Vagina (tissue), 2 donors: Measurements from ENCODE around the gene NTM. TPM values are rescaled to one million over a fixed set of nuclear protein-coding genes. Genes with fewer than 3 reads are reported as not detected.

Experiments
- DNase-seq, 2 donors: peaks; one replicate each; pipeline ENCODE4 v3.0.0-alpha.2; 2017; ENCODE audit errors: extremely low spot score in 2 of 2
- H3K27ac ChIP-seq: fragments of 200-600 bp; sonication (generic); one replicate; pipeline ENCODE4 v1.5.1; 2019
- H3K27me3 ChIP-seq: fragments of 200-600 bp; sonication (generic); one replicate; pipeline ENCODE4 v1.5.1; 2019
- H3K36me3 ChIP-seq, 2 donors: fragments of 200-600 bp; sonication (generic); one replicate each; pipeline ENCODE4 v1.5.1; 2017 to 2019
- H3K4me1 ChIP-seq: fragments of 200-600 bp; sonication (generic); one replicate; pipeline ENCODE4 v1.5.1; 2019
- H3K4me3 ChIP-seq, 2 donors: fragments of 200-600 bp; sonication (generic); 1 replicate in 1 of 2; 2 replicates in 1 of 2; pipeline ENCODE4 v1.5.1; 2016 to 2019
- H3K9me3 ChIP-seq: fragments of 200-600 bp; sonication (generic); one replicate; pipeline ENCODE4 v1.5.1; 2019
- POLR2A ChIP-seq, 2 donors: fragments of 450-650 bp; IDR thresholded peaks; one replicate each; pipeline ENCODE4 v1.6.1; 2017; ENCODE audit warnings: antibody characterized with exemption in 2 of 2, mild to moderate bottlenecking in 2 of 2, moderate library complexity in 2 of 2
- POLR2AphosphoS5 ChIP-seq, 2 donors: sonication (generic); formaldehyde crosslinking; IDR thresholded peaks; one replicate each; pipeline ENCODE4 v1.9.0; 2017; ENCODE audit warnings: antibody characterized with exemption in 2 of 2, mild to moderate bottlenecking in 2 of 2, low read depth in 1 of 2; ENCODE audit not compliant: insufficient read depth in 1 of 2
- intact Hi-C: fragments of 100-400 bp; cut with DNase I; formaldehyde crosslinking; loops from one replicate; pipeline ENCODE4 v1.15.1; 2023
- total RNA-seq: library from RNA; depleted of rRNA; stranded (reverse); fragments of >200 nt; gene quantifications from one replicate; pipeline ENCODE4 v1.2.3, GENCODE V29; 2016
- TF ChIP-seq, protein P1 (sequence below), 3 experiments: fragments of 450-650 bp in 2 of 3; fragments of 200-600 bp in 1 of 3; sonication (generic) in 1 of 3; IDR thresholded peaks; one replicate each; pipeline ENCODE4 v1.5.1; 2017 to 2019; ENCODE audit warnings: antibody characterized with exemption in 3 of 3, mild to moderate bottlenecking in 2 of 3, moderate library complexity in 2 of 3

The NTM gene
- total RNA-seq, 1 donor from 2014 or later = 4.2 TPM

DNA sequence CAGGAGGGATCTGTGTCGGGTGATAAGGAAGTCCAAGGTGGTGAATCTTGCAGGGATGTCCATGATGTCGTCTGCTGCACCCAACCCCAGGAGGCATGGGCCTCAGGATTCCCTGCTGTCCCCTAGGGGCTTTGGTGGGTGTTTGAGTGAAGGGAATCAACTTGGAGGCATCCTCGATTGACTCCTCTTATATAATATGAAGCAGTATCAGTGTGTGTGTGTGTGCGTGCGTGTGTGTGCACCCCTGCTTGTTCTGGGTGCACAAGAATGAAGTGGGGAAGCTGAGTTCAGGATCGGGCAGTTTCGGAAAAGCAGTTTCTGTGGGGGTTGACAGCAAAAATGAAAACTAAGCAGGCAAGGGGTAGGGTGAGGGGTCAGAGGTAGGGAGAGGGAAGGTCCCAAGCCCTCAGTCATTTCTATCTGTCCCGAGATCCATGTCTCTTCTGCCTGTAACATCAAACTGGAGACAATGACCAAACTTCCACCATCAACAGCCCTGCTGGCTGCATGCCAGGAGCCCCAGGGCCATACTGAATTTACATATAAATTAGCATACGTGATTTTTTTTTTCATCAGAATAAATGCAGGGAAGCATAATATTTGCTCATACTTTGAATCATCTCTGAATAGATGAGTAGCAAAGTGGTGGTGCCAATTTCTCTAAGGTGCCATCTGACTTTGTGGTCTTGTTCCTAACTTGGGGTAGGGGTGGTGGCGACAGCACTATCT, 2.0 kb downstream of the NTM start:
- intact Hi-C loops = no loop called here
- Histone ChIP-seq H3K9me3 (no peaks in the 10 kb centered on the region), H3K4me3 (no peak overlapping the region), H3K36me3 (no peaks in the 10 kb centered on the region), H3K4me1 (peaks cover 15% of the 10 kb centered on the region), H3K27ac (no peak overlapping the region), H3K27me3 (no peaks in the 10 kb centered on the region)
- TF ChIP-seq, protein P1, sequence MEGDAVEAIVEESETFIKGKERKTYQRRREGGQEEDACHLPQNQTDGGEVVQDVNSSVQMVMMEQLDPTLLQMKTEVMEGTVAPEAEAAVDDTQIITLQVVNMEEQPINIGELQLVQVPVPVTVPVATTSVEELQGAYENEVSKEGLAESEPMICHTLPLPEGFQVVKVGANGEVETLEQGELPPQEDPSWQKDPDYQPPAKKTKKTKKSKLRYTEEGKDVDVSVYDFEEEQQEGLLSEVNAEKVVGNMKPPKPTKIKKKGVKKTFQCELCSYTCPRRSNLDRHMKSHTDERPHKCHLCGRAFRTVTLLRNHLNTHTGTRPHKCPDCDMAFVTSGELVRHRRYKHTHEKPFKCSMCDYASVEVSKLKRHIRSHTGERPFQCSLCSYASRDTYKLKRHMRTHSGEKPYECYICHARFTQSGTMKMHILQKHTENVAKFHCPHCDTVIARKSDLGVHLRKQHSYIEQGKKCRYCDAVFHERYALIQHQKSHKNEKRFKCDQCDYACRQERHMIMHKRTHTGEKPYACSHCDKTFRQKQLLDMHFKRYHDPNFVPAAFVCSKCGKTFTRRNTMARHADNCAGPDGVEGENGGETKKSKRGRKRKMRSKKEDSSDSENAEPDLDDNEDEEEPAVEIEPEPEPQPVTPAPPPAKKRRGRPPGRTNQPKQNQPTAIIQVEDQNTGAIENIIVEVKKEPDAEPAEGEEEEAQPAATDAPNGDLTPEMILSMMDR (IDR thresholded peaks at IDR 0.05) = no peak
- TF ChIP-seq POLR2A (IDR thresholded peaks at IDR 0.05) = no peak
- no peak for TF ChIP-seq POLR2AphosphoS5 (IDR thresholded peaks at IDR 0.05; ENCODE audit: insufficient read depth in 1 of 2, low read depth in 1 of 2)
- no peak for DNase-seq

DNA sequence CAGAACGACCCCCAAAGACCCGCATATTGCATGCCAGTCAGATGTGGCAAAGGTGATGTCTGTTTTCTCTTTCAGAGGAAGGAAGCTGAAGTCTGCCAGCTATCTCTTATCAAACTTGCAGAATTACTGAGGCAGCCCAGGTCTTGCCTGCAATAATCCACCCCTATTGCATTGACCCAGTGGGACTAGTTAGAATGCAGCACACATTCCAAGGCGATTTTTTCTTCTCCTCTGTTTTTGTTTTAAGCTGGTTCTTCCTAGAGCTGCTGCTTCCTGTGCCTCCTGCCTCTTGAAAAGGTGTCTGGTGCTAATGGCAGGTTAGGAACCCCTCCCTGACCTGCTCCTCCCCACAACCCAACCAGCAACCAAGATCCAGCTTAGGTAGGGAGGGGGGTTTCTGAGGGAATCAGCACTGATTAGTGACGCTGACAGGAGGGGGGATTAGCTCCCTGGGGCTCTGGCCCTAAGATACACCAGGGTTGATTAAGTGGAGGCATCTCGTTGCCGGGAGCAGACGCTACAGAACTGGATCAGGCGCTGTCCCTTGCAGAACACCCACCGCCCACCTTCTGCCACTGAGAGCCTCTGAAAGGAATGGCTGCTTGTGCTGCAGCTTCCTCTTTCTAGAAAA, 2.8 kb downstream of the NTM start:
- no peak for DNase-seq
- H3K4me3 ChIP-seq = no peak overlapping the region
- H3K9me3 ChIP-seq = no peaks in the 10 kb centered on the region
- H3K4me1 ChIP-seq = peaks cover 15% of the 10 kb centered on the region
- no peak overlapping the region for H3K27ac ChIP-seq
- H3K36me3 ChIP-seq = no peaks in the 10 kb centered on the region
- TF ChIP-seq POLR2A (IDR thresholded peaks at IDR 0.05) = no peak
- TF ChIP-seq, protein P1 (IDR thresholded peaks at IDR 0.05) = no peak
- no peak for TF ChIP-seq POLR2AphosphoS5 (IDR thresholded peaks at IDR 0.05; ENCODE audit: insufficient read depth in 1 of 2, low read depth in 1 of 2)
- H3K27me3 ChIP-seq = no peaks in the 10 kb centered on the region
- intact Hi-C loops = no loop called here

DNA sequence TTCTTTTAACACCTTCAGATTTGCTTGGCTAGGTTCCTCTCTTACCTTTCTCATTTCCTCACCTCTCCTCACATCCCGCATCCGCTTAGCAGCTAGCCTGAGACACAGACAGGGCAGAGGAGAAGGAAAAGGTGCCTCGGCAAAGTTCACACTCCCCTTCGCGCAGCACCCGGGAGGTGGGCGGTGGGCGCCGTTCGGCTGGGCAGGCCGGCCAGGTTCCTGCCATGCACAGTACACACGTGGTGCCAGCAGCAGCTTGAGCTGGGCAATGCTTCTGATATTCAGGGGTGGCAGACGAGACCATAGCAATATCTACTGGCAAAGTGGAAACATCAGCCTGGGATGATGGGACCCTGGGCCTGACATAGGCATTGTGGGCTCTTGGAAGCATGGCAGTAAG, 3.3 kb downstream of the NTM start:
- no peak overlapping the region for H3K4me3 ChIP-seq
- intact Hi-C loops = no loop called here
- no peaks in the 10 kb centered on the region for H3K27me3 ChIP-seq
- peaks cover 15% of the 10 kb centered on the region for H3K4me1 ChIP-seq
- H3K27ac ChIP-seq = no peak overlapping the region
- TF ChIP-seq POLR2AphosphoS5 (IDR thresholded peaks at IDR 0.05; ENCODE audit: insufficient read depth in 1 of 2, low read depth in 1 of 2) = no peak
- TF ChIP-seq POLR2A (IDR thresholded peaks at IDR 0.05) = no peak
- TF ChIP-seq, protein P1 (IDR thresholded peaks at IDR 0.05) = no peak
- no peaks in the 10 kb centered on the region for H3K36me3 ChIP-seq
- H3K9me3 ChIP-seq = no peaks in the 10 kb centered on the region
- no peak for DNase-seq

DNA sequence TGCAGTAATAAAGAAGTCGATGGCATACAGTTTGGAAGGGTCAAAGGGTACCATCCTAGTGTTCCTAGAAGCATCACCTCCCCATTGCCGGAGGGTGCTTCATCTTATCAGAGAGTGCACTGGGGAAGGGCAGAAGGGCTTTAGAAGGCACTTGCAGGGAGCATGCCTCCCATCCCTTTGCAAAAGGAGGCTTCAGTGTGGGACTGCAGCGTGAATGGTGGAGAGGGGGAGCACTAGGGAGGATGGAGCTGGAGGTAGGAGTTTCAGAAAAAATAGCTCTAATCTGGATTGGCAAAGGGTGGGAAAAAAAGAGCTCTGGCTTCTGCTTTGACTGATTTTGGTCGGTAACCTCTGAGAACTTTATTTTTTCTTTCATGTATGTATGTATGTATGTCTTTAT, 5.0 kb downstream of the NTM start:
- no peaks in the 10 kb centered on the region for H3K27me3 ChIP-seq
- DNase-seq = no peak
- TF ChIP-seq, protein P1 (IDR thresholded peaks at IDR 0.05) = no peak
- TF ChIP-seq POLR2A (IDR thresholded peaks at IDR 0.05) (no peak), POLR2AphosphoS5 (IDR thresholded peaks at IDR 0.05; ENCODE audit: insufficient read depth in 1 of 2, low read depth in 1 of 2) (no peak)
- H3K4me3 ChIP-seq = no peak overlapping the region
- no peaks in the 10 kb centered on the region for H3K36me3 ChIP-seq
- no peak overlapping the region for H3K27ac ChIP-seq
- intact Hi-C loops = no loop called here
- peaks cover 13% of the 10 kb centered on the region for H3K4me1 ChIP-seq
- H3K9me3 ChIP-seq = no peaks in the 10 kb centered on the region

DNA sequence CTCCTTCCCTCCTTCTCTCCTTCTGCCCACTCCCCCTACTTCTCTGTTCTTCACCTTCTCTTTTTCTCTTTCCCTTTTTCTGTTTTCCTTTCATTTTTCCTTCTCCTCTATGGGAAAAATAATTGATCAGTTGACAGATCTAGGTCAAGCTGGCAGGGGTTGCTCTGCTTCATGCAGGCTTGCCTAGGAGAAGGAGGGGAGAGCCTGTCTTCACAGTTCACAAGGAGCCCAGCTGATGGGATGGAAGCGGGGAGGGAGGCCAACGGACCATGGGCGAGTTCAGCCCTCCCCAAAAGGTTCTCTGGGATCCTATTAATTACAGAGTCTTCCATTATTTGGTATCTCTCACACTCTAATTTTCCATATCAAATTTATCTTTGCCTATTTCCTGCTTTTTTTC, 5.5 kb downstream of the NTM start:
- Histone ChIP-seq H3K36me3 (no peaks in the 10 kb centered on the region), H3K4me1 (peaks cover 8% of the 10 kb centered on the region), H3K4me3 (no peak overlapping the region), H3K27me3 (no peaks in the 10 kb centered on the region), H3K27ac (no peak overlapping the region), H3K9me3 (no peaks in the 10 kb centered on the region)
- TF ChIP-seq, protein P1 (IDR thresholded peaks at IDR 0.05) = no peak
- TF ChIP-seq POLR2AphosphoS5 (IDR thresholded peaks at IDR 0.05; ENCODE audit: insufficient read depth in 1 of 2, low read depth in 1 of 2) (no peak), POLR2A (IDR thresholded peaks at IDR 0.05) (no peak)
- no peak for DNase-seq
- intact Hi-C loops = no loop called here
